Bone marrow (tissue), 2 donors: ENCODE measurements around the gene CLASP1.
"Not testable (repeated sequence)": the region's sequence is repeated elsewhere in the genome, so short reads cannot be mapped to it uniquely, and the experiment has no call there.

ENCODE experiments used
- DNase-seq, 2 donors: peaks; one replicate each; lab custom pipeline; 2025; lab: John Stamatoyannopoulos, UW

The CLASP1 gene

GRCh38 chr2:121348128-121348740 lies 301.0 kb downstream of the CLASP1 start:
- no peak for DNase-seq

- DNase-seq, result no peak
These were observed 302.4 kb downstream of the CLASP1 start for GRCh38 chr2:121346859-121347258.

GRCh38 chr2:121346407-121346806 lies 302.9 kb downstream of the CLASP1 start:
- DNase-seq, result no peak

GRCh38 chr2:121345887-121346286 lies 303.4 kb downstream of the CLASP1 start:
- no peak for DNase-seq

- no peak for DNase-seq
These were observed 304.2 kb downstream of the CLASP1 start for GRCh38 chr2:121345101-121345500.

- DNase-seq, result not testable (repeated sequence)
These were observed 305.3 kb downstream of the CLASP1 start for GRCh38 chr2:121343828-121344399.

GRCh38 chr2:121343191-121343590 lies 306.1 kb downstream of the CLASP1 start:
- DNase-seq, result no peak

- no peak for DNase-seq
These were observed 306.5 kb downstream of the CLASP1 start for GRCh38 chr2:121342751-121343150.

- DNase-seq, result no peak
These were observed 308.3 kb downstream of the CLASP1 start for GRCh38 chr2:121340926-121341325.

- no peak for DNase-seq
These were observed 311.0 kb downstream of the CLASP1 start for GRCh38 chr2:121338281-121338680.

- DNase-seq, result no peak
These were observed 312.6 kb downstream of the CLASP1 start for GRCh38 chr2:121336528-121337294.

- no peak for DNase-seq
These were observed 313.7 kb downstream of the CLASP1 start for GRCh38 chr2:121335294-121336290.

GRCh38 chr2:121334581-121335293 lies 314.5 kb downstream of the CLASP1 start:
- no peak for DNase-seq

GRCh38 chr2:121333834-121334558 lies 315.3 kb downstream of the CLASP1 start:
- no peak for DNase-seq

- DNase-seq, result no peak
These were observed 316.0 kb downstream of the CLASP1 start for GRCh38 chr2:121333231-121333630.

- not testable (repeated sequence) for DNase-seq
These were observed 317.9 kb downstream of the CLASP1 start for GRCh38 chr2:121331324-121331723.

GRCh38 chr2:121330921-121331320 lies 318.3 kb downstream of the CLASP1 start:
- no peak for DNase-seq

GRCh38 chr2:121329786-121330185 lies 319.5 kb downstream of the CLASP1 start:
- no peak for DNase-seq

- DNase-seq, result no peak
These were observed 322.6 kb downstream of the CLASP1 start for GRCh38 chr2:121326628-121327027.

- DNase-seq, result no peak
These were observed 324.7 kb downstream of the CLASP1 start for GRCh38 chr2:121324601-121325000.

GRCh38 chr2:121321476-121321875 lies 327.8 kb downstream of the CLASP1 start:
- DNase-seq, result no peak
